SK-N-SH treated with all-trans-retinoic acid at 6 μM for 48 hours (cell line): Measurements from ENCODE around the gene LCN12.

Source experiments
- CSRNP3 ChIP-seq: fragments of 250-450 bp; sonication (Bioruptor Pico); IDR thresholded peaks from 2 replicates; pipeline ENCODE4 v1.5.1; 2021; ENCODE audit warnings: mild to moderate bottlenecking, moderate library complexity
- PATZ1 ChIP-seq: fragments of 250-450 bp; sonication (Bioruptor Pico); IDR thresholded peaks from 2 replicates; pipeline ENCODE4 v1.8.0; 2020; ENCODE audit warnings: mild to moderate bottlenecking, moderate library complexity, borderline replicate concordance
- POU6F1 ChIP-seq: fragments of 250-450 bp; sonication (Bioruptor Pico); IDR thresholded peaks from 2 replicates; pipeline ENCODE4 v1.8.0; 2021; ENCODE audit warnings: low read depth, mild to moderate bottlenecking, moderate library complexity, borderline replicate concordance
- PPARA ChIP-seq: fragments of 250-450 bp; sonication (Bioruptor Pico); IDR thresholded peaks from 2 replicates; pipeline ENCODE4 v1.5.0; 2020; ENCODE audit warnings: mild to moderate bottlenecking, borderline replicate concordance
- TCF4 ChIP-seq: fragments of 250-450 bp; sonication (Bioruptor Pico); IDR thresholded peaks from 2 replicates; pipeline ENCODE4 v1.8.0; 2021; ENCODE audit warnings: mild to moderate bottlenecking, moderate library complexity, borderline replicate concordance
- TOX ChIP-seq: fragments of 250-450 bp; sonication (Bioruptor Pico); IDR thresholded peaks from 2 replicates; pipeline ENCODE4 v1.8.0; 2021; ENCODE audit warnings: mild to moderate bottlenecking, moderate library complexity, borderline replicate concordance
- ZFP3 ChIP-seq: fragments of 250-450 bp; sonication (Bioruptor Pico); IDR thresholded peaks from 2 replicates; pipeline ENCODE4 v1.5.0; 2020; ENCODE audit warnings: mild to moderate bottlenecking, moderate library complexity
- ZNF8 ChIP-seq: fragments of 450-650 bp; formaldehyde crosslinking; IDR thresholded peaks from 2 replicates; pipeline ENCODE4 v1.5.0; 2020; ENCODE audit warnings: mild to moderate bottlenecking, moderate library complexity

GRCh38 chr9:136942112-136942880 is 9.8 kb upstream of the LCN12 start:
- TF ChIP-seq ZFP3 (no peak), TOX (no peak), TCF4 (CRISPR knock-in tag) (no peak), PATZ1 (CRISPR knock-in tag) (no peak), CSRNP3 (CRISPR knock-in tag) (no peak), POU6F1 (CRISPR knock-in tag) (no peak), ZNF8 (CRISPR knock-in tag) (no peak), PPARA (no peak)
